ENCODE measurements around the gene MCEMP1. TPM values are rescaled to one million over a fixed set of nuclear protein-coding genes. Genes with fewer than 3 reads are reported as not detected.
A peak's percentile ranks its signal among the peaks of the same experiment; 100 is the strongest.

The MCEMP1 gene
- total and polyA plus RNA-seq, 2 of the 13 experiments (the other 11 are each of a cell fraction or from before 2014, with no cell fraction given): not detected

- no peak for TF ChIP-seq RNF2 (conservative IDR thresholded peaks at IDR 0.05; ENCODE audit: low read depth)
- no peak; the same call in 1 of the 2 replicates for TF ChIP-seq ZMAT3 (CRISPR knock-in tag; conservative IDR thresholded peaks at IDR 0.05)
- TF ChIP-seq ZKSCAN5 (CRISPR knock-in tag; IDR thresholded peaks at IDR 0.05): no peak
- no peak for TF ChIP-seq EP300 (IDR thresholded peaks at IDR 0.05; ENCODE audit: low read depth in 2 of 2, low read length in 2 of 2)
- no peak for TF ChIP-seq EP300 (CRISPR knock-in tag; IDR thresholded peaks at IDR 0.05; ENCODE audit: borderline replicate concordance)
- TF ChIP-seq ZNF318 (CRISPR knock-in tag; IDR thresholded peaks at IDR 0.05): no peak
- TF ChIP-seq ZNF274 (CRISPR knock-in tag; IDR thresholded peaks at IDR 0.05): no peak
- no peak for TF ChIP-seq CEBPG (CRISPR knock-in tag; IDR thresholded peaks at IDR 0.05)
- peak; percentile 86 for TF ChIP-seq ZNF44 (CRISPR knock-in tag; IDR thresholded peaks at IDR 0.05)
- TF ChIP-seq MAZ (IDR thresholded peaks at IDR 0.05; ENCODE audit: borderline replicate concordance, low read depth, low read length): 0 out of 2 replicates have a peak, but pooled peaks have one; percentile 34
- peak; percentile 71; the same call in 1 of the 2 replicates for TF ChIP-seq MAZ (CRISPR knock-in tag; IDR thresholded peaks at IDR 0.05; ENCODE audit: low read depth)
- TF ChIP-seq TCF7 (IDR thresholded peaks at IDR 0.05; ENCODE audit: low read depth): no peak
- no peak for TF ChIP-seq ETV6 (CRISPR knock-in tag; conservative IDR thresholded peaks at IDR 0.05)
- no peak for TF ChIP-seq NFAT5 (CRISPR knock-in tag; IDR thresholded peaks at IDR 0.05)
- no peak for TF ChIP-seq ZNF747 (CRISPR knock-in tag; IDR thresholded peaks at IDR 0.05; ENCODE audit: borderline replicate concordance)
- TF ChIP-seq ZNF749 (CRISPR knock-in tag; IDR thresholded peaks at IDR 0.05; ENCODE audit: borderline replicate concordance): no peak
Measured at GRCh38 chr19:7629347-7630054, 47.4 kb upstream of the MCEMP1 start, which contains the start of the genes PET100 and XAB2 (continued).

Data from HepG2 (cell line).